Astrocyte of the cerebellum (primary cell): Measurements from ENCODE around the gene GALNTL6.

Experiments
- DNase-seq: peaks from one replicate; pipeline ENCODE4 v3.0.0-alpha.2; 2011; ENCODE audit warnings: low read depth
- H3K4me3 ChIP-seq: 2 replicates; pipeline ENCODE4 v1.5.1; 2011; ENCODE audit warnings: mild to moderate bottlenecking, low read depth, low read length, moderate library complexity
- CTCF ChIP-seq: IDR thresholded peaks from 2 replicates; pipeline ENCODE4 v1.5.1; 2012; ENCODE audit warnings: low read length, low read depth, moderate library complexity, mild to moderate bottlenecking; ENCODE audit errors: missing control alignments
- in situ Hi-C: cut with HindIII; loops from 2 replicates; pipeline ENCODE4 v1.10.0; 2017; ENCODE audit warnings: low sequenced_read_pairs

GALNTL6 gene

GRCh38 chr4:172919269-172919668 is 1106.1 kb downstream of the GALNTL6 start:
- TF ChIP-seq CTCF: no peak
- no peak overlapping the region for H3K4me3 ChIP-seq
- in situ Hi-C loops: no loop called here
- no peak for DNase-seq

GRCh38 chr4:172927096-172927814 is 1114.1 kb downstream of the GALNTL6 start:
- TF ChIP-seq CTCF: no peak
- no peak overlapping the region for H3K4me3 ChIP-seq
- DNase-seq: no peak
- in situ Hi-C loops: no loop called here

DNA sequence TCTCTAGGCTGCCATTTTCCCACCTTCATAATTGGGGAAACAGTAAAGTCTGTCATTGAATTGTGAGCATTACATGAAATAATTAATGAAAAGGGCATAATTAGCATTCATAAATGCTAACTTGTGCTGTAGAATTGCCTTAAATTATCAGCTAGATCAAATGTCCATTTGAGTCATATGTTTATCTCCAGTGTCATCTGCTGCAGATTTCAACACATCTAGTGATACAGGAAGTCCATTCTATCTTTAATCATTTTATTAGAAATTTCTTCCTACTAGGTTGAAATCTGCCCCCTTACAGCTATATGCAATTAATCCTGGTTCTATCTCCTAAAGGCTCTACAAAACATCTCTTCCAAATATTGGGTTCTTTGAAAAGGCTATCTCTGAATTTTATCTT is 1115.1 kb downstream of the GALNTL6 start:
- in situ Hi-C loops: no loop called here
- DNase-seq: no peak
- TF ChIP-seq CTCF: no peak
- H3K4me3 ChIP-seq: no peak overlapping the region

DNA sequence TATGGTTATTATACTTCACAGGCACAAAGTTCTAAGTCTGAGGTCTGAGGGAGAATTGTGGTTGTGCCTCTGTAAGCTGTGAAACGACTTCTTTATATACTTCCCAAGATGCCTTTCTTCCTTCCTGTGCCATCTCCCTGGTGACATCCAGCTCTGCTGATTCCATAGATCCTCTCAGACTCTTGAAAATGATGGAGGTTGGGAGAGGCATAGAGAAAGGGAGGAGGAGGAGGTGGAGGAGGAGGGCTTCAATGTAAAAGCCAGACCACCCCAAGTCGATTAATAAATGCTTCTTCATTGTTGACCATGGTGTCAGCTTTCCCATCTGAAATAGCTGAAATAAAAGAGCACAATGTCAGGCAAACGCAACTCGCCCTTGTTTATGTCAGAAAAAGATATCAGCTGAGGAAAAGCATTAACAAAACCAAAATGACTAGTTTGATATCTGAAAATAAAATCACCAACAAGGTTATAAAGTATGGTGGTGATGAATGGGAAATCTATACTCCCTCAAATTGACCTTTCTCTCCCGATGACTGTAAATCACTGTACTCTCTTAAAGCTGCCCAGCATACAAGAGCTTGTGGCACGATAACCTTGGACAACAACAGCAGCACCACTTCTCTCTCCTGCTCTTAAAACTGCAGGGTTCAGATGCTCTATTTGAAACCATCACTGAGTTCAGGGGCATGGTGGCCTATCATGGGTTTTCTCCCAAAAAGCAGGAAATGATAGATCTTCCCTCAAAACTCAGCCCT is 1125.0 kb downstream of the GALNTL6 start:
- H3K4me3 ChIP-seq: no peak overlapping the region
- DNase-seq: no peak
- TF ChIP-seq CTCF: no peak
- in situ Hi-C loops: no loop called here

DNA sequence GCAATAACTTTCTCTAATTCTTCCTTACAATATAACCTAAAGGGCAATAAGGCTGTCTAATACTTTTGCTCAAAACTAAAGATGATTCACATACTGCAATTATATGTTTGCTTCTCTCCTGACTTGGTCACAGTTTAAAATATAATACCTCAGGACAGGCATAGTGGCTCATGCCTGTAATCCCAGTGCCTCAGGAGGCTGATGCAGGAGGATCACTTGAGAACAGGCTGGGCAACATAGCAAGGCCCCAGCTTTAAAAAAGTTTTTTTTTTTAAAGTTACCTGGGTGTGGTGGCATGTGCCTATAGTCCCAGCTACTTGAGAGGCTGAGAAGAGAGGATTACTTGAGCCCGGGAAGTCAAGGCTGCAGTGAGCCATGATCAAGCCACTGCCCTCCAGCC is 1125.7 kb downstream of the GALNTL6 start:
- in situ Hi-C loops: no loop called here
- H3K4me3 ChIP-seq: no peak overlapping the region
- TF ChIP-seq CTCF: no peak
- DNase-seq: no peak

GRCh38 chr4:172942840-172943239 is 1129.6 kb downstream of the GALNTL6 start:
- in situ Hi-C loops: no loop called here
- no peak for TF ChIP-seq CTCF
- no peak for DNase-seq
- H3K4me3 ChIP-seq: no peak overlapping the region
